HepG2 (cell line): ENCODE data around the gene GAL3ST2. TPM values are rescaled to one million over a fixed set of nuclear protein-coding genes. Genes with fewer than 3 reads are reported as not detected.

Source experiments
- EEA1 ChIP-seq: sonication (generic); formaldehyde crosslinking; IDR thresholded peaks from 2 replicates; pipeline ENCODE4 v1.5.1; 2020; ENCODE audit warnings: mild to moderate bottlenecking, missing genetic modification reagents, borderline replicate concordance
- ETV6 ChIP-seq: sonication (generic); formaldehyde crosslinking; conservative IDR thresholded peaks from 2 replicates; pipeline ENCODE4 v1.4.0; 2020; ENCODE audit warnings: missing genetic modification reagents
- FOXP1 ChIP-seq, 2 experiments: fragments of 450-650 bp in 1 of 2; IDR thresholded peaks; 2 replicates each; pipeline ENCODE4 v1.6.1; 2017 to 2018; ENCODE audit warnings: antibody characterized with exemption in 1 of 2
- HDAC1 ChIP-seq: sonication (generic); formaldehyde crosslinking; IDR thresholded peaks from 2 replicates; pipeline ENCODE4 v1.5.1; 2020; ENCODE audit warnings: mild to moderate bottlenecking, missing genetic modification reagents
- IKZF4 ChIP-seq: sonication (generic); formaldehyde crosslinking; IDR thresholded peaks from 2 replicates; pipeline ENCODE4 v1.5.1; 2020; ENCODE audit warnings: borderline replicate concordance, mild to moderate bottlenecking, low read depth, missing genetic modification reagents; ENCODE audit errors: not compliant biosample characterization
- MTA3 ChIP-seq: sonication (generic); formaldehyde crosslinking; IDR thresholded peaks from 2 replicates; pipeline ENCODE4 v1.4.0; 2020; ENCODE audit warnings: missing genetic modification reagents
- NFIC ChIP-seq: IDR thresholded peaks from 2 replicates; pipeline ENCODE4 v1.6.1; 2012; ENCODE audit warnings: mild to moderate bottlenecking, low read length, inconsistent platforms
- NKX3-1 ChIP-seq: sonication (generic); formaldehyde crosslinking; IDR thresholded peaks from 2 replicates; pipeline ENCODE4 v1.5.0; 2020; ENCODE audit warnings: missing genetic modification reagents
- PTBP1 ChIP-seq: fragments of 200-400 bp; formaldehyde crosslinking; IDR thresholded peaks from 2 replicates; pipeline ENCODE4 v1.6.1; 2018; ENCODE audit warnings: low read length, low read depth; ENCODE audit not compliant: poor library complexity, severe bottlenecking
- RARA ChIP-seq: IDR thresholded peaks from 2 replicates; pipeline ENCODE4 v1.6.1; 2016; ENCODE audit warnings: missing genetic modification reagents, missing compliant biosample characterization
- RFX5 ChIP-seq: IDR thresholded peaks from 2 replicates; pipeline ENCODE4 v1.6.1; 2011; ENCODE audit warnings: low read depth, low read length, improper control_type of control experiment
- SMARCE1 ChIP-seq: fragments of 450-650 bp; IDR thresholded peaks from 2 replicates; pipeline ENCODE4 v1.6.1; 2017; ENCODE audit warnings: borderline replicate concordance
- SOX5 ChIP-seq: IDR thresholded peaks from 2 replicates; pipeline ENCODE4 v1.6.1; 2016; ENCODE audit warnings: borderline replicate concordance
- SP5 ChIP-seq: IDR thresholded peaks from 2 replicates; pipeline ENCODE4 v1.6.1; 2016; ENCODE audit warnings: low read depth, borderline replicate concordance
- SPEN ChIP-seq: sonication (generic); formaldehyde crosslinking; IDR thresholded peaks from 2 replicates; pipeline ENCODE4 v1.5.1; 2020; ENCODE audit warnings: low read depth, mild to moderate bottlenecking, missing genetic modification reagents
- SRF ChIP-seq: IDR thresholded peaks from 2 replicates; pipeline ENCODE4 v1.6.1; 2011; ENCODE audit warnings: mild to moderate bottlenecking, low read depth, low read length, moderate library complexity
- TCF7 ChIP-seq: sonication (generic); IDR thresholded peaks from 2 replicates; pipeline ENCODE4 v1.6.1; 2016; ENCODE audit warnings: antibody characterized with exemption, low read depth
- ZBTB1 ChIP-seq: sonication (generic); formaldehyde crosslinking; IDR thresholded peaks from 2 replicates; pipeline ENCODE4 v1.4.0; 2020; ENCODE audit warnings: missing genetic modification reagents, borderline replicate concordance
- ZFY ChIP-seq: sonication (generic); formaldehyde crosslinking; IDR thresholded peaks from 2 replicates; pipeline ENCODE4 v1.4.0; 2020; ENCODE audit warnings: missing genetic modification reagents
- ZNF263 ChIP-seq: sonication (generic); formaldehyde crosslinking; IDR thresholded peaks from 2 replicates; pipeline ENCODE4 v1.4.0; 2020; ENCODE audit warnings: missing genetic modification reagents
- ZNF317 ChIP-seq: sonication (generic); formaldehyde crosslinking; IDR thresholded peaks from 2 replicates; pipeline ENCODE4 v1.5.0; 2020; ENCODE audit warnings: mild to moderate bottlenecking, missing genetic modification reagents
- polyA plus RNA-seq, 8 experiments: library from polyadenylated mRNA; depleted of rRNA in 3 of 8; stranded (reverse) in 7 of 8; unstranded in 1 of 8; fragments of >200 nt; fragmentation: Illumina TruSeq in 4 of 8; extraction: Trizol in 4 of 8; gene quantifications; 2 replicates each; pipeline versions ENCODE4 v1.2.1 to v1.2.3, GENCODE V29; 2011 to 2016; ENCODE audit warnings: low read depth in 4 of 8, missing spikeins in 1 of 8, mixed read lengths in 1 of 8; ENCODE audit not compliant: insufficient read depth in 1 of 8
- total RNA-seq, 5 experiments: library from RNA; depleted of rRNA; stranded (reverse); fragments of >200 nt; fragmentation: Illumina TruSeq; extraction: Trizol; gene quantifications; 2 replicates each; pipeline ENCODE4 v1.2.3, GENCODE V29; 2016; ENCODE audit warnings: low read depth in 1 of 5
- TF ChIP-seq, protein P1 (sequence below): sonication (generic); formaldehyde crosslinking; IDR thresholded peaks from 2 replicates; pipeline ENCODE4 v1.4.0; 2020; ENCODE audit warnings: missing genetic modification reagents
- TF ChIP-seq, protein P2 (sequence below): IDR thresholded peaks from 2 replicates; pipeline ENCODE4 v1.4.0; 2020; ENCODE audit warnings: mild to moderate bottlenecking, missing genetic modification reagents

Gene GAL3ST2
- total and polyA plus RNA-seq, 2 of the 13 experiments (the other 11 are each of a cell fraction or from before 2014, with no cell fraction given): 0.17 to 0.20 TPM

DNA sequence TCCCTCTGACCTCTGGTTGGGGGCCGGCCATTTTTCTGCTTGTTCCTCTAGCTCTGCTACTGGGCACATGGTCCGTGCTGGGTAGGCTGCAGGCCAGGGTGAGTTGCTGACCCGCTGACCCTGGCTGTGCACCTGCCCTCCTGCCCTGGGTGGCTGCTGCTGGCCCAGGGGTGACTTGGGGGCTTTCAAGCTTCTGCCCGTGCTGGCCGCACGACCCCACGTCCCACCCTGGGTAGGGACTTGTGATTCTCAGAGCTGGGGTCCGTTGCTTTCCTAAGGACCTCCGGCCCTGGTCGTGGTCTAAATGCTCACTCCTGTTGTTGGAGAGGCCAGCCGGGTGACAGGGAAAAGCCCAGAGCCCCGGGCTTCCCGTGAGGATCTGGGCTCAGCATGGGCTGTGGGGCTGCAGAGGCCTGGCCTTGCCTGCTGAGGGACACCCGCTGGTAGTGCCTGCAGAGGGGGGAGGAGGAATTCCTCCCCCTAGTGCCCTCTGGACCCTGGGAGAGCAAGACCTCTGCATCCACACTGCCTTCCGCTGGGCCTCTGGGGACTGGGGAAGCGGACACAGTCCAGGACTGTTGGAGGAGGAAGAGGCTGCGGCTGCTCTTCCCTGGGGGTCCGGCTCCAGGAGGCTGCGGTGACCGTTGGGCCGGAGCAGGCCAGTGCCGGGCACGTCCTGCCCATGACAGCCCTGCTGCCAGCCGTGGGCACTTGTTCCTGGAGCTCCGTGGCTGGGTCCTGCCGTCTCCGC is 6.3 kb upstream of the GAL3ST2 start (continued):
- TF ChIP-seq ZNF317 (CRISPR knock-in tag) (peak; percentile 85), IKZF4 (CRISPR knock-in tag) (no peak), SOX5 (CRISPR knock-in tag) (peak; percentile 87), PTBP1 (no peak), MTA3 (CRISPR knock-in tag) (no peak), SRF (no peak), ETV6 (CRISPR knock-in tag) (peak; percentile 87), SPEN (peak; percentile 99), SMARCE1 (no peak), ZFY (CRISPR knock-in tag) (peak; percentile 94), RARA (CRISPR knock-in tag) (peak; percentile 88), FOXP1 (IDR thresholded peaks at IDR 0.05) (no peak), FOXP1 (CRISPR knock-in tag; IDR thresholded peaks at IDR 0.05) (peak; percentile 72), SP5 (CRISPR knock-in tag) (peak; percentile 86), RFX5 (no peak; the same call in 1 of the 2 replicates), TCF7 (no peak), HDAC1 (CRISPR knock-in tag) (peak; percentile 98), NFIC (0 out of 2 replicates have a peak, but pooled peaks have one; percentile 4), ZNF263 (peak; percentile 90), ZBTB1 (peak; percentile 16; the same call in 1 of the 2 replicates), NKX3-1 (0 out of 2 replicates have a peak, but pooled peaks have one; percentile 80), EEA1 (no peak)
- TF ChIP-seq, protein P1, sequence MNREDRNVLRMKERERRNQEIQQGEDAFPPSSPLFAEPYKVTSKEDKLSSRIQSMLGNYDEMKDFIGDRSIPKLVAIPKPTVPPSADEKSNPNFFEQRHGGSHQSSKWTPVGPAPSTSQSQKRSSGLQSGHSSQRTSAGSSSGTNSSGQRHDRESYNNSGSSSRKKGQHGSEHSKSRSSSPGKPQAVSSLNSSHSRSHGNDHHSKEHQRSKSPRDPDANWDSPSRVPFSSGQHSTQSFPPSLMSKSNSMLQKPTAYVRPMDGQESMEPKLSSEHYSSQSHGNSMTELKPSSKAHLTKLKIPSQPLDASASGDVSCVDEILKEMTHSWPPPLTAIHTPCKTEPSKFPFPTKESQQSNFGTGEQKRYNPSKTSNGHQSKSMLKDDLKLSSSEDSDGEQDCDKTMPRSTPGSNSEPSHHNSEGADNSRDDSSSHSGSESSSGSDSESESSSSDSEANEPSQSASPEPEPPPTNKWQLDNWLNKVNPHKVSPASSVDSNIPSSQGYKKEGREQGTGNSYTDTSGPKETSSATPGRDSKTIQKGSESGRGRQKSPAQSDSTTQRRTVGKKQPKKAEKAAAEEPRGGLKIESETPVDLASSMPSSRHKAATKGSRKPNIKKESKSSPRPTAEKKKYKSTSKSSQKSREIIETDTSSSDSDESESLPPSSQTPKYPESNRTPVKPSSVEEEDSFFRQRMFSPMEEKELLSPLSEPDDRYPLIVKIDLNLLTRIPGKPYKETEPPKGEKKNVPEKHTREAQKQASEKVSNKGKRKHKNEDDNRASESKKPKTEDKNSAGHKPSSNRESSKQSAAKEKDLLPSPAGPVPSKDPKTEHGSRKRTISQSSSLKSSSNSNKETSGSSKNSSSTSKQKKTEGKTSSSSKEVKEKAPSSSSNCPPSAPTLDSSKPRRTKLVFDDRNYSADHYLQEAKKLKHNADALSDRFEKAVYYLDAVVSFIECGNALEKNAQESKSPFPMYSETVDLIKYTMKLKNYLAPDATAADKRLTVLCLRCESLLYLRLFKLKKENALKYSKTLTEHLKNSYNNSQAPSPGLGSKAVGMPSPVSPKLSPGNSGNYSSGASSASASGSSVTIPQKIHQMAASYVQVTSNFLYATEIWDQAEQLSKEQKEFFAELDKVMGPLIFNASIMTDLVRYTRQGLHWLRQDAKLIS (CRISPR knock-in tag): peak; percentile 97
- TF ChIP-seq, protein P2, sequence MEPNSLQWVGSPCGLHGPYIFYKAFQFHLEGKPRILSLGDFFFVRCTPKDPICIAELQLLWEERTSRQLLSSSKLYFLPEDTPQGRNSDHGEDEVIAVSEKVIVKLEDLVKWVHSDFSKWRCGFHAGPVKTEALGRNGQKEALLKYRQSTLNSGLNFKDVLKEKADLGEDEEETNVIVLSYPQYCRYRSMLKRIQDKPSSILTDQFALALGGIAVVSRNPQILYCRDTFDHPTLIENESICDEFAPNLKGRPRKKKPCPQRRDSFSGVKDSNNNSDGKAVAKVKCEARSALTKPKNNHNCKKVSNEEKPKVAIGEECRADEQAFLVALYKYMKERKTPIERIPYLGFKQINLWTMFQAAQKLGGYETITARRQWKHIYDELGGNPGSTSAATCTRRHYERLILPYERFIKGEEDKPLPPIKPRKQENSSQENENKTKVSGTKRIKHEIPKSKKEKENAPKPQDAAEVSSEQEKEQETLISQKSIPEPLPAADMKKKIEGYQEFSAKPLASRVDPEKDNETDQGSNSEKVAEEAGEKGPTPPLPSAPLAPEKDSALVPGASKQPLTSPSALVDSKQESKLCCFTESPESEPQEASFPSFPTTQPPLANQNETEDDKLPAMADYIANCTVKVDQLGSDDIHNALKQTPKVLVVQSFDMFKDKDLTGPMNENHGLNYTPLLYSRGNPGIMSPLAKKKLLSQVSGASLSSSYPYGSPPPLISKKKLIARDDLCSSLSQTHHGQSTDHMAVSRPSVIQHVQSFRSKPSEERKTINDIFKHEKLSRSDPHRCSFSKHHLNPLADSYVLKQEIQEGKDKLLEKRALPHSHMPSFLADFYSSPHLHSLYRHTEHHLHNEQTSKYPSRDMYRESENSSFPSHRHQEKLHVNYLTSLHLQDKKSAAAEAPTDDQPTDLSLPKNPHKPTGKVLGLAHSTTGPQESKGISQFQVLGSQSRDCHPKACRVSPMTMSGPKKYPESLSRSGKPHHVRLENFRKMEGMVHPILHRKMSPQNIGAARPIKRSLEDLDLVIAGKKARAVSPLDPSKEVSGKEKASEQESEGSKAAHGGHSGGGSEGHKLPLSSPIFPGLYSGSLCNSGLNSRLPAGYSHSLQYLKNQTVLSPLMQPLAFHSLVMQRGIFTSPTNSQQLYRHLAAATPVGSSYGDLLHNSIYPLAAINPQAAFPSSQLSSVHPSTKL (CRISPR knock-in tag): peak; percentile 83
